IMR-90 (cell line): ENCODE measurements around the gene ZNF296. TPM values are rescaled to one million over a fixed set of nuclear protein-coding genes. Genes with fewer than 3 reads are reported as not detected.

Source experiments
- ATAC-seq: fragments of 200-7000 bp; cut with Tn5 transposase; 2 replicates; pipeline ENCODE4 v1.9.1; 2020; ENCODE audit warnings: low read depth, mild to moderate bottlenecking, moderate library complexity
- BruUV-seq: library from RNA; stranded (reverse); fragments of 400-500 nt; replicated peaks from 2 replicates; lab custom pipeline; 2021; lab: Mats Ljungman, UMichigan
- CTCF ChIA-PET: fragments of 300-600 bp; formaldehyde crosslinking; extraction: SDS; loops from one replicate; lab custom pipeline; 2021; ENCODE audit warnings: antibody characterized with exemption; lab: Yijun Ruan, JAX
- POLR2A ChIA-PET: fragments of 300-600 bp; sonication (Branson Sonifier 250); formaldehyde crosslinking; loops from one replicate; lab custom pipeline; 2022; ENCODE audit warnings: antibody characterized with exemption; ENCODE audit not compliant: unreplicated experiment; lab: Charles Lee
- DNase-seq: peaks from one replicate; pipeline ENCODE4 v3.0.0; 2013
- H2AFZ ChIP-seq: replicated peaks from 2 replicates; pipeline ENCODE3; 2013; ENCODE audit warnings: low read length, mild to moderate bottlenecking; ENCODE audit not compliant: poor library complexity
- H2AK5ac ChIP-seq: 2 replicates; pipeline ENCODE4 v1.6.1; 2013; ENCODE audit warnings: low read depth, low read length, inconsistent platforms
- H2AK9ac ChIP-seq: replicated peaks from 2 replicates; pipeline ENCODE3; 2013; ENCODE audit warnings: mild to moderate bottlenecking, low read depth, low read length, moderate library complexity; ENCODE audit not compliant: poor library complexity
- H2BK120ac ChIP-seq: 2 replicates; pipeline ENCODE4 v1.6.1; 2013; ENCODE audit warnings: low read depth, low read length, inconsistent platforms
- H2BK15ac ChIP-seq: 3 replicates; pipeline ENCODE4 v1.6.1; 2013; ENCODE audit warnings: low read depth, low read length, inconsistent platforms
- H2BK20ac ChIP-seq: 2 replicates; pipeline ENCODE4 v1.6.1; 2013; ENCODE audit warnings: low read depth, mild to moderate bottlenecking, inconsistent platforms, low read length, moderate library complexity
- H2BK5ac ChIP-seq: 2 replicates; pipeline ENCODE4 v1.6.1; 2013; ENCODE audit warnings: mild to moderate bottlenecking, low read depth, low read length, inconsistent platforms; ENCODE audit not compliant: poor library complexity, severe bottlenecking
- H3K14ac ChIP-seq: replicated peaks from 2 replicates; pipeline ENCODE4 v1.6.1; 2013; ENCODE audit warnings: low read depth, low read length, inconsistent platforms
- H3K18ac ChIP-seq: 2 replicates; pipeline ENCODE4 v1.6.1; 2013; ENCODE audit warnings: low read depth, low read length, control low read depth
- H3K23ac ChIP-seq: 2 replicates; pipeline ENCODE4 v1.6.1; 2013; ENCODE audit warnings: low read depth, low read length, inconsistent platforms
- H3K27ac ChIP-seq: 2 replicates; pipeline ENCODE4 v1.5.1; 2013; ENCODE audit warnings: mild to moderate bottlenecking, control low read depth, low read length; ENCODE audit not compliant: insufficient read depth
- H3K27me3 ChIP-seq: 2 replicates; pipeline ENCODE4 v1.6.1; 2013; ENCODE audit warnings: low read length; ENCODE audit not compliant: control insufficient read depth, insufficient read depth
- H3K36me3 ChIP-seq: 2 replicates; pipeline ENCODE4 v1.6.1; 2013; ENCODE audit warnings: low read length, mixed read lengths; ENCODE audit not compliant: control insufficient read depth, insufficient read depth
- H3K4ac ChIP-seq: 2 replicates; pipeline ENCODE4 v1.6.1; 2013; ENCODE audit warnings: low read depth, low read length, inconsistent platforms
- H3K4me1 ChIP-seq: 2 replicates; pipeline ENCODE4 v1.6.1; 2013; ENCODE audit warnings: low read length, mixed read lengths; ENCODE audit not compliant: control insufficient read depth, insufficient read depth
- H3K4me2 ChIP-seq: 2 replicates; pipeline ENCODE4 v1.6.1; 2013; ENCODE audit warnings: low read depth, mild to moderate bottlenecking, control low read depth, low read length, moderate library complexity
- H3K4me3 ChIP-seq: 2 replicates; pipeline ENCODE4 v1.5.1; 2013; ENCODE audit warnings: low read depth, mild to moderate bottlenecking, control low read depth, low read length, moderate library complexity; ENCODE audit not compliant: insufficient read depth
- H3K56ac ChIP-seq: 2 replicates; pipeline ENCODE4 v1.6.1; 2013; ENCODE audit warnings: low read length, inconsistent platforms; ENCODE audit not compliant: insufficient read depth; ENCODE audit errors: extremely low read depth
- H3K79me1 ChIP-seq, 2 experiments: 2 replicates each; pipeline ENCODE4 v1.6.1; 2013; ENCODE audit warnings: low read length in 2 of 2, inconsistent platforms in 1 of 2, low read depth in 1 of 2
- H3K9ac ChIP-seq: 2 replicates; pipeline ENCODE4 v1.6.1; 2013; ENCODE audit warnings: low read depth, low read length, control low read depth
- H3K9me1 ChIP-seq: 2 replicates; pipeline ENCODE4 v1.6.1; 2013; ENCODE audit warnings: low read length, inconsistent platforms; ENCODE audit not compliant: insufficient read depth
- H3K9me3 ChIP-seq: 2 replicates; pipeline ENCODE4 v1.6.1; 2013; ENCODE audit warnings: low read length; ENCODE audit not compliant: control insufficient read depth, insufficient read depth
- H4K20me1 ChIP-seq: 2 replicates; pipeline ENCODE4 v1.6.1; 2013; ENCODE audit warnings: low read length, inconsistent platforms; ENCODE audit not compliant: insufficient read depth
- H4K5ac ChIP-seq: 2 replicates; pipeline ENCODE4 v1.6.1; 2013; ENCODE audit warnings: mild to moderate bottlenecking, low read depth, low read length, control low read depth
- H4K8ac ChIP-seq, 2 experiments: 2 replicates each; pipeline ENCODE4 v1.6.1; 2013; ENCODE audit warnings: low read depth in 2 of 2, low read length in 2 of 2, control low read depth in 1 of 2, inconsistent platforms in 1 of 2
- H4K91ac ChIP-seq: 2 replicates; pipeline ENCODE4 v1.6.1; 2013; ENCODE audit warnings: low read depth, low read length, inconsistent platforms; ENCODE audit not compliant: insufficient read depth
- BHLHE40 ChIP-seq: fragments of 150-350 bp; IDR thresholded peaks from 2 replicates; pipeline ENCODE4 v1.6.1; 2016; ENCODE audit warnings: mild to moderate bottlenecking, low read depth, low read length
- CEBPB ChIP-seq: IDR thresholded peaks from 2 replicates; pipeline ENCODE4 v1.6.1; 2012; ENCODE audit warnings: low read depth, low read length, improper control_type of control experiment
- FOS ChIP-seq: fragments of 150-350 bp; IDR thresholded peaks from 2 replicates; pipeline ENCODE4 v1.6.1; 2016; ENCODE audit warnings: low read depth, low read length
- MAFK ChIP-seq: IDR thresholded peaks from 2 replicates; pipeline ENCODE4 v1.6.1; 2012; ENCODE audit warnings: low read depth, low read length, improper control_type of control experiment
- MAZ ChIP-seq: IDR thresholded peaks from 2 replicates; pipeline ENCODE4 v1.6.1; 2012; ENCODE audit warnings: low read depth, mild to moderate bottlenecking, low read length, improper control_type of control experiment, moderate library complexity, borderline replicate concordance
- MXI1 ChIP-seq: IDR thresholded peaks from 2 replicates; pipeline ENCODE4 v1.6.1; 2012; ENCODE audit warnings: low read depth, mild to moderate bottlenecking, low read length, moderate library complexity, borderline replicate concordance
- NFE2L2 ChIP-seq: fragments of 150-350 bp; IDR thresholded peaks from 2 replicates; pipeline ENCODE4 v1.6.1; 2016; ENCODE audit warnings: low read depth, mild to moderate bottlenecking, low read length
- RAD21 ChIP-seq: IDR thresholded peaks from 2 replicates; pipeline ENCODE4 v1.6.1; 2012; ENCODE audit warnings: low read length, improper control_type of control experiment
- RCOR1 ChIP-seq: IDR thresholded peaks from 2 replicates; pipeline ENCODE4 v1.6.1; 2012; ENCODE audit warnings: mild to moderate bottlenecking, low read length, improper control_type of control experiment; ENCODE audit not compliant: insufficient replicate concordance
- SMC3 ChIP-seq: fragments of 150-350 bp; IDR thresholded peaks from 2 replicates; pipeline ENCODE4 v1.6.1; 2016; ENCODE audit warnings: low read depth, mild to moderate bottlenecking, antibody characterized with exemption, low read length, moderate library complexity
- WGBS, 2 experiments: methylation state at CpG; one replicate each; pipeline versions ENCODE4 v1.1.5 to v1.1.7; 2013; ENCODE audit warnings: missing lambda C conversion rate in 2 of 2; ENCODE audit not compliant: insufficient read length in 1 of 2; ENCODE audit errors: extremely low coverage in 2 of 2; 5-methylcytosine and 5-hydroxymethylcytosine counted together
- dilution Hi-C: fragments of 300-500 bp; cut with HindIII; formaldehyde crosslinking; loops from one replicate; pipeline ENCODE4 v1.14.3; 2018; ENCODE audit warnings: low sequenced_read_pairs; ENCODE audit not compliant: unreplicated experiment
- in situ Hi-C: fragments of 300-500 bp; cut with MboI; formaldehyde crosslinking; loops from 3 replicates; pipeline ENCODE4 v1.14.3; 2019; ENCODE audit warnings: low sequenced_read_pairs, inconsistent platforms, mixed read lengths
- intact Hi-C: fragments of 100-400 bp; cut with micrococcal nuclease; formaldehyde crosslinking; loops from 2 replicates; pipeline ENCODE4 v1.10.0; 2022
- polyA plus RNA-seq, 3 experiments: library from polyadenylated mRNA; depleted of rRNA; stranded (reverse); fragments of >200 nt; gene quantifications; 2 replicates each; pipeline ENCODE4 v1.2.3, GENCODE V29; 2012; ENCODE audit warnings: low replicate concordance in 1 of 3
- total RNA-seq: library from RNA; depleted of rRNA; stranded (reverse); fragments of >200 nt; gene quantifications from 2 replicates; pipeline ENCODE4 v1.2.3, GENCODE V29; 2012
- TF ChIP-seq, protein P1 (sequence below): fragments of 150-350 bp; IDR thresholded peaks from 2 replicates; pipeline ENCODE4 v1.6.1; 2016; ENCODE audit warnings: low read depth, mild to moderate bottlenecking, low read length, moderate library complexity, borderline replicate concordance
- TF ChIP-seq, protein P2 (sequence below): fragments of 150-350 bp; IDR thresholded peaks from 2 replicates; pipeline ENCODE4 v1.6.1; 2017; ENCODE audit warnings: mild to moderate bottlenecking, antibody characterized with exemption, low read length, low read depth

ZNF296 gene
- total and polyA plus RNA-seq, 2 of the 4 experiments (the other 2 are of a cell fraction): 0.10 TPM; not detected in 1

DNA sequence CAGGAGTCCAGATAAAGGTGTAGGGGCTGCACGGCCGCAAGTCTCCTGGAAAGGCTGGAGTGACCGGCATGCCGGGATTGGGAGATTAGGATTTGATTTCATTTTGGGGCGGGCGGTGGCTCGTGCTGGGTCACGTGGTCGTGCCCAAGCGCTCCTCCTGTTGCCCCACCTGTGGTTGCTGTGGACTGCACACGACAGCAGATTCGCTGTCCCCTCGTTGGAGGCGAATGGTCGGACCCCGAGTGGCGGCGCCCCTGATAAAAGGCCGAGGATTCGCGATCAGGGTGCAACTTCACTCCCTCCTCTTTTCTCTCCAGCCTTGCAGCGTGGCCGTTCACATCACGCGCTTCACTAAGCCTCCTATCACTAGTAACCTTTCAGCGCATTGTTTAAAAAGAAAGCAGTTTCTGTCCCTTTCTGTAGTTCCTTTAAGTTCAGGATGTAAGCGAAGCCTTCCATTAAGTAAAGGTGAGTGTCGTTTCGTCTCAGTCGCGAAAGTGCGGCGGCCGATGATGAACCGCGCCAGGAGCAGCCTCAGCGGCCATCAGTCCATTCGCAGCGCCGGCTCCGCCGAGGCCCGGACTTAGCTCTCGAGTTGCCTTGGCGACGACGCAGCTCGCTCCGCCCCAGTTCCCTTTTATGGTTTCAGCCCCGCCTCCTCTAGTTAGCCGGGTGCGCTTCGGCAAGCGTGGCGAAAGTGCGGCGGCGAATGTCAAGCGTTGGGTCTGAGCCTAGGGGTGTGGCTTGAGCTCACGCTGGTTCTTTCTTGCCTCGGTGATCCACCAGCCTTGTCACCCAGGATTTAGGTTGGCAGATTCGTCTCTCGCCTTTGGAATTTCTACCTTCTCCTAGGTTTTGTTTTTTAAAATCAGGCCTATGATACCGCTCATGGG is 15.0 kb upstream of the ZNF296 start:
- H3K9me1 ChIP-seq: 0 out of 2 replicates have a peak, but pooled peaks cover 8% of the 10 kb centered on the region
- peak overlapping the region; percentile 48; the same call in 1 of the 2 replicates for H3K4ac ChIP-seq
- H4K8ac ChIP-seq: peak overlapping the region; percentile 66 to 96
- H4K20me1 ChIP-seq: peaks cover 31% of the 10 kb centered on the region
- no peak overlapping the region for H2BK120ac ChIP-seq
- dilution Hi-C loops: no loop called here
- BruUV-seq: no TSS peak
- H3K79me1 ChIP-seq: peaks cover 9 to 56% of the 10 kb centered on the region in 2 experiments
- H3K23ac ChIP-seq: peak overlapping the region; percentile 50; the same call in 1 of the 2 replicates
- peak overlapping the region; percentile 46 for H3K4me3 ChIP-seq
- peak overlapping the region; percentile 85 for H3K4me2 ChIP-seq
- peak overlapping the region; percentile 64; the same call in 1 of the 2 replicates for H3K14ac ChIP-seq
- H4K5ac ChIP-seq: peak overlapping the region; percentile 59
- H3K9ac ChIP-seq: peak overlapping the region; percentile 64
- intact Hi-C loops: loop anchor here (5.0 kb wide), 1 partner anchor 36 kb away; no protein-coding TSS in a partner anchor
- H4K91ac ChIP-seq: no peak overlapping the region; the same call in 1 of the 2 replicates
- no peaks in the 10 kb centered on the region for H3K9me3 ChIP-seq
- ChIA-PET CTCF (interaction anchor here (1.3 kb wide), 1 partner anchor 35 kb away, joined by 4 read pairs; no protein-coding TSS in a partner anchor), POLR2A (interaction anchor here (0.6 kb wide), 1 partner anchor 158 kb away, joined by 7 read pairs; no protein-coding TSS in a partner anchor)
- H2AK9ac ChIP-seq: peak overlapping the region; percentile 85
- peak overlapping the region; percentile 10; the same call in 1 of the 2 replicates for H2AK5ac ChIP-seq
- peaks cover 9% of the 10 kb centered on the region; the same call in 1 of the 2 replicates for H3K4me1 ChIP-seq
- peak overlapping the region; percentile 90 for H2AFZ ChIP-seq
- WGBS, 2 experiments: 7% methylated on average over 17 of the region's 64 CpGs; no CpG with 5 or more reads in 1 of the 2 experiments
- H3K36me3 ChIP-seq: peaks cover 7% of the 10 kb centered on the region
- peak overlapping the region; percentile 25 for H3K27ac ChIP-seq
- H3K27me3 ChIP-seq: no peaks in the 10 kb centered on the region
- peak overlapping the region; percentile 63 for H2BK5ac ChIP-seq
- H2BK20ac ChIP-seq: no peak overlapping the region
- H3K18ac ChIP-seq: no peak overlapping the region
- ATAC-seq: peak; percentile 87
- in situ Hi-C loops: no loop called here
- peak overlapping the region; percentile 60 for H3K56ac ChIP-seq
- no peak overlapping the region for H2BK15ac ChIP-seq
- DNase-seq: peak; percentile 99
- TF ChIP-seq MAZ (peak; percentile 55; the same call in 1 of the 2 replicates), FOS (no peak), MAFK (no peak), MXI1 (peak; percentile 62; the same call in 1 of the 2 replicates), NFE2L2 (no peak), BHLHE40 (peak; percentile 41; the same call in 1 of the 2 replicates), RCOR1 (no peak), SMC3 (no peak), RAD21 (no peak), CEBPB (no peak)
- TF ChIP-seq, protein P1, sequence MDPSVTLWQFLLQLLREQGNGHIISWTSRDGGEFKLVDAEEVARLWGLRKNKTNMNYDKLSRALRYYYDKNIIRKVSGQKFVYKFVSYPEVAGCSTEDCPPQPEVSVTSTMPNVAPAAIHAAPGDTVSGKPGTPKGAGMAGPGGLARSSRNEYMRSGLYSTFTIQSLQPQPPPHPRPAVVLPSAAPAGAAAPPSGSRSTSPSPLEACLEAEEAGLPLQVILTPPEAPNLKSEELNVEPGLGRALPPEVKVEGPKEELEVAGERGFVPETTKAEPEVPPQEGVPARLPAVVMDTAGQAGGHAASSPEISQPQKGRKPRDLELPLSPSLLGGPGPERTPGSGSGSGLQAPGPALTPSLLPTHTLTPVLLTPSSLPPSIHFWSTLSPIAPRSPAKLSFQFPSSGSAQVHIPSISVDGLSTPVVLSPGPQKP: no peak
- TF ChIP-seq, protein P2, sequence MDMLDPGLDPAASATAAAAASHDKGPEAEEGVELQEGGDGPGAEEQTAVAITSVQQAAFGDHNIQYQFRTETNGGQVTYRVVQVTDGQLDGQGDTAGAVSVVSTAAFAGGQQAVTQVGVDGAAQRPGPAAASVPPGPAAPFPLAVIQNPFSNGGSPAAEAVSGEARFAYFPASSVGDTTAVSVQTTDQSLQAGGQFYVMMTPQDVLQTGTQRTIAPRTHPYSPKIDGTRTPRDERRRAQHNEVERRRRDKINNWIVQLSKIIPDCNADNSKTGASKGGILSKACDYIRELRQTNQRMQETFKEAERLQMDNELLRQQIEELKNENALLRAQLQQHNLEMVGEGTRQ: peak; percentile 75
